Mesendoderm (in vitro differentiated cells): ENCODE data around the gene ABCA4.
A peak's percentile ranks its signal among the peaks of the same experiment; 100 is the strongest.

Source experiments
- DNase-seq: peaks from one replicate; pipeline ENCODE4 v3.0.0; 2013
- H2AK5ac ChIP-seq: 2 replicates; pipeline ENCODE4 v1.6.1; 2013; ENCODE audit warnings: low read length, inconsistent platforms
- H2BK120ac ChIP-seq: 2 replicates; pipeline ENCODE4 v1.6.1; 2013; ENCODE audit warnings: low read depth, mild to moderate bottlenecking, low read length, moderate library complexity, mixed read lengths
- H2BK15ac ChIP-seq: replicated peaks from 2 replicates; pipeline ENCODE4 v1.6.1; 2013; ENCODE audit warnings: low read depth, mild to moderate bottlenecking, moderate library complexity
- H2BK5ac ChIP-seq: 2 replicates; pipeline ENCODE4 v1.6.1; 2013; ENCODE audit warnings: low read length, inconsistent platforms
- H3K18ac ChIP-seq: 2 replicates; pipeline ENCODE4 v1.6.1; 2013; ENCODE audit warnings: mild to moderate bottlenecking, low read length, mixed read lengths
- H3K23ac ChIP-seq: one replicate; pipeline ENCODE4 v1.6.1; 2013; ENCODE audit warnings: low read length
- H3K27ac ChIP-seq: 2 replicates; pipeline ENCODE4 v1.5.1; 2013; ENCODE audit warnings: low read depth, mild to moderate bottlenecking, inconsistent platforms, low read length, moderate library complexity
- H3K27me3 ChIP-seq: 2 replicates; pipeline ENCODE4 v1.6.1; 2013; ENCODE audit warnings: low read length, control low read depth, mild to moderate bottlenecking, inconsistent platforms; ENCODE audit not compliant: insufficient read depth, poor library complexity
- H3K36me3 ChIP-seq: 2 replicates; pipeline ENCODE4 v1.6.1; 2013; ENCODE audit warnings: low read length, inconsistent platforms; ENCODE audit not compliant: control insufficient read depth, insufficient read depth
- H3K4ac ChIP-seq: one replicate; pipeline ENCODE4 v1.6.1; 2013; ENCODE audit warnings: low read depth, mild to moderate bottlenecking, low read length, moderate library complexity
- H3K4me1 ChIP-seq: 2 replicates; pipeline ENCODE4 v1.6.1; 2013; ENCODE audit warnings: low read depth, low read length, inconsistent platforms; ENCODE audit not compliant: control insufficient read depth
- H3K4me2 ChIP-seq: 2 replicates; pipeline ENCODE4 v1.6.1; 2013; ENCODE audit warnings: low read length
- H3K4me3 ChIP-seq: 2 replicates; pipeline ENCODE4 v1.5.1; 2013; ENCODE audit warnings: mild to moderate bottlenecking, low read length
- H3K56ac ChIP-seq: one replicate; pipeline ENCODE4 v1.6.1; 2013; ENCODE audit warnings: low read length
- H3K79me1 ChIP-seq: 2 replicates; pipeline ENCODE4 v1.6.1; 2013; ENCODE audit warnings: low read length, inconsistent platforms
- H3K79me2 ChIP-seq: 2 replicates; pipeline ENCODE4 v1.6.1; 2013; ENCODE audit warnings: mild to moderate bottlenecking, low read length; ENCODE audit not compliant: control insufficient read depth, insufficient read depth
- H3K9ac ChIP-seq: 2 replicates; pipeline ENCODE4 v1.6.1; 2013; ENCODE audit warnings: low read length, inconsistent platforms
- H4K5ac ChIP-seq: one replicate; pipeline ENCODE4 v1.6.1; 2013; ENCODE audit warnings: low read length
- H4K8ac ChIP-seq: one replicate; pipeline ENCODE4 v1.6.1; 2013; ENCODE audit warnings: low read depth, mild to moderate bottlenecking, control low read depth, low read length, moderate library complexity
- WGBS: extraction: QIAGEN DNeasy Blood & Tissue Kit; methylation state at CpG from one replicate; pipeline ENCODE4 v1.1.7; 2013; ENCODE audit warnings: low lambda C conversion rate, missing lambda C conversion rate; ENCODE audit not compliant: insufficient coverage; ENCODE audit errors: extremely low coverage; 5-methylcytosine and 5-hydroxymethylcytosine counted together

ABCA4 gene

GRCh38 chr1:94044290-94044790, 76.6 kb downstream of the ABCA4 start:
- Histone ChIP-seq H2BK120ac (no peak overlapping the region), H3K56ac (peak overlapping the region; percentile 62), H4K5ac (no peak overlapping the region), H3K79me2 (no peaks in the 10 kb centered on the region), H3K4me2 (no peak overlapping the region), H2BK15ac (no peak overlapping the region), H2BK5ac (no peak overlapping the region), H4K8ac (no peak overlapping the region), H3K27me3 (no peaks in the 10 kb centered on the region), H3K9ac (no peak overlapping the region), H3K4me3 (no peak overlapping the region), H3K27ac (no peak overlapping the region), H3K79me1 (no peaks in the 10 kb centered on the region), H3K4me1 (peaks cover 6% of the 10 kb centered on the region), H2AK5ac (no peak overlapping the region), H3K4ac (no peak overlapping the region), H3K18ac (no peak overlapping the region), H3K36me3 (no peaks in the 10 kb centered on the region), H3K23ac (no peak overlapping the region)
- peak; percentile 63 for DNase-seq
- no CpG with 5 or more reads among the region's 9 CpGs for WGBS

- Histone ChIP-seq H3K27ac (no peak overlapping the region), H3K4me1 (peaks cover 6% of the 10 kb centered on the region), H3K23ac (no peak overlapping the region), H2BK120ac (no peak overlapping the region), H3K27me3 (no peaks in the 10 kb centered on the region), H3K36me3 (no peaks in the 10 kb centered on the region), H3K56ac (no peak overlapping the region), H3K9ac (no peak overlapping the region), H2AK5ac (no peak overlapping the region), H2BK5ac (no peak overlapping the region), H3K18ac (no peak overlapping the region), H2BK15ac (no peak overlapping the region), H3K79me2 (no peaks in the 10 kb centered on the region), H3K4me2 (no peak overlapping the region), H3K79me1 (no peaks in the 10 kb centered on the region), H4K5ac (no peak overlapping the region), H4K8ac (no peak overlapping the region), H3K4ac (no peak overlapping the region), H3K4me3 (no peak overlapping the region)
- WGBS: no CpG with 5 or more reads among the region's 4 CpGs
- no peak for DNase-seq
Measured at GRCh38 chr1:94043738-94044289, 77.1 kb downstream of the ABCA4 start.

- no peak overlapping the region for H2BK15ac ChIP-seq
- no peak for DNase-seq
Measured at GRCh38 chr1:94042388-94042787, 78.6 kb downstream of the ABCA4 start.

GRCh38 chr1:94039871-94040569, 80.9 kb downstream of the ABCA4 start:
- H4K8ac ChIP-seq: no peak overlapping the region
- no peak overlapping the region for H2BK120ac ChIP-seq
- H3K9ac ChIP-seq: no peak overlapping the region
- H2AK5ac ChIP-seq: no peak overlapping the region
- no peaks in the 10 kb centered on the region for H3K27me3 ChIP-seq
- peak overlapping the region; percentile 17 for H3K56ac ChIP-seq
- no peak overlapping the region for H4K5ac ChIP-seq
- peaks cover 3% of the 10 kb centered on the region for H3K4me1 ChIP-seq
- DNase-seq: no peak
- no peak overlapping the region for H3K4ac ChIP-seq
- no peak overlapping the region for H3K4me3 ChIP-seq
- H2BK5ac ChIP-seq: no peak overlapping the region
- no peaks in the 10 kb centered on the region for H3K79me1 ChIP-seq
- H3K27ac ChIP-seq: no peak overlapping the region
- no peak overlapping the region for H3K23ac ChIP-seq
- H2BK15ac ChIP-seq: no peak overlapping the region
- no CpG with 5 or more reads among the region's 11 CpGs for WGBS
- no peaks in the 10 kb centered on the region for H3K79me2 ChIP-seq
- no peak overlapping the region for H3K18ac ChIP-seq
- no peak overlapping the region for H3K4me2 ChIP-seq
- no peaks in the 10 kb centered on the region for H3K36me3 ChIP-seq

More at GRCh38 chr1:94042388-94042787, 78.6 kb downstream of the ABCA4 start:
- H2BK5ac ChIP-seq: no peak overlapping the region
- no peak overlapping the region for H3K23ac ChIP-seq
- no peaks in the 10 kb centered on the region for H3K36me3 ChIP-seq
- no peak overlapping the region for H3K4ac ChIP-seq
- no peak overlapping the region for H2BK120ac ChIP-seq
- no peak overlapping the region for H3K18ac ChIP-seq
- H3K56ac ChIP-seq: no peak overlapping the region
- H3K9ac ChIP-seq: no peak overlapping the region
- no CpG with 5 or more reads among the region's 1 CpG for WGBS
- H3K79me1 ChIP-seq: no peaks in the 10 kb centered on the region
- no peaks in the 10 kb centered on the region for H3K27me3 ChIP-seq
- no peak overlapping the region for H3K4me3 ChIP-seq
- no peaks in the 10 kb centered on the region for H3K79me2 ChIP-seq
- no peak overlapping the region for H4K8ac ChIP-seq
- no peak overlapping the region for H3K4me2 ChIP-seq
- H3K27ac ChIP-seq: no peak overlapping the region
- H4K5ac ChIP-seq: no peak overlapping the region
- peaks cover 3% of the 10 kb centered on the region for H3K4me1 ChIP-seq
- H2AK5ac ChIP-seq: no peak overlapping the region

- Histone ChIP-seq H4K8ac (no peak overlapping the region), H3K27ac (no peak overlapping the region), H3K36me3 (no peaks in the 10 kb centered on the region), H3K79me2 (no peaks in the 10 kb centered on the region), H3K4me2 (no peak overlapping the region), H3K27me3 (no peaks in the 10 kb centered on the region), H2AK5ac (no peak overlapping the region), H3K23ac (no peak overlapping the region), H2BK120ac (no peak overlapping the region), H4K5ac (no peak overlapping the region), H2BK5ac (no peak overlapping the region), H3K56ac (no peak overlapping the region), H3K79me1 (no peaks in the 10 kb centered on the region), H2BK15ac (no peak overlapping the region), H3K4ac (no peak overlapping the region), H3K4me3 (no peak overlapping the region), H3K4me1 (peaks cover 3% of the 10 kb centered on the region), H3K18ac (no peak overlapping the region), H3K9ac (no peak overlapping the region)
- no CpG with 5 or more reads among the region's 4 CpGs for WGBS
- DNase-seq: peak; percentile 86
Measured at GRCh38 chr1:94039514-94039870, 81.5 kb downstream of the ABCA4 start.
